Effector memory CD4-positive, alpha-beta T cell (primary cell): ENCODE data around the gene TOP2A.

Experiments used
- DNase-seq, 3 donors: peaks; one replicate each; pipeline ENCODE4 v3.0.0-alpha.2; 2020
- H3K27ac ChIP-seq: 2 replicates; pipeline ENCODE4 v1.7.0; 2013; ENCODE audit warnings: mild to moderate bottlenecking, low read length, moderate library complexity; ENCODE audit not compliant: insufficient read depth, poor library complexity, severe bottlenecking
- H3K27me3 ChIP-seq: replicated peaks from 2 replicates; pipeline ENCODE4 v1.7.0; 2013; ENCODE audit warnings: mild to moderate bottlenecking, low read length; ENCODE audit not compliant: insufficient read depth, control insufficient read depth, poor library complexity, severe bottlenecking
- H3K36me3 ChIP-seq: 2 replicates; pipeline ENCODE4 v1.7.0; 2013; ENCODE audit warnings: mild to moderate bottlenecking, low read length, moderate library complexity; ENCODE audit not compliant: control insufficient read depth, insufficient read depth
- H3K4me1 ChIP-seq: 2 replicates; pipeline ENCODE4 v1.7.0; 2013; ENCODE audit warnings: low read length, mild to moderate bottlenecking; ENCODE audit not compliant: control insufficient read depth, insufficient read depth, poor library complexity, severe bottlenecking
- H3K4me3 ChIP-seq: 2 replicates; pipeline ENCODE4 v1.7.0; 2013; ENCODE audit warnings: low read length, low read depth, mild to moderate bottlenecking; ENCODE audit not compliant: insufficient read depth, poor library complexity, severe bottlenecking
- H3K9me3 ChIP-seq: 2 replicates; pipeline ENCODE4 v1.7.0; 2013; ENCODE audit warnings: mild to moderate bottlenecking, low read length, moderate library complexity; ENCODE audit not compliant: control insufficient read depth

The TOP2A gene

GRCh38 chr17:40358323-40359038, 59.2 kb downstream of the TOP2A start:
- Histone ChIP-seq H3K4me3 (no peak overlapping the region), H3K4me1 (peaks cover 4% of the 10 kb centered on the region), H3K9me3 (no peaks in the 10 kb centered on the region), H3K27ac (no peak overlapping the region), H3K27me3 (no peaks in the 10 kb centered on the region), H3K36me3 (peaks cover 29% of the 10 kb centered on the region)
- DNase-seq: peak; percentile 71 to 82 (median 78)

GRCh38 chr17:40356990-40357881, 60.5 kb downstream of the TOP2A start:
- Histone ChIP-seq H3K27me3 (no peaks in the 10 kb centered on the region), H3K9me3 (no peaks in the 10 kb centered on the region), H3K36me3 (peaks cover 39% of the 10 kb centered on the region), H3K27ac (no peak overlapping the region), H3K4me3 (no peak overlapping the region), H3K4me1 (peaks cover 4% of the 10 kb centered on the region)
- DNase-seq: no peak

- H3K4me3 ChIP-seq: no peak overlapping the region
- H3K9me3 ChIP-seq: no peaks in the 10 kb centered on the region
- no peak for DNase-seq
- H3K36me3 ChIP-seq: peaks cover 50% of the 10 kb centered on the region
- H3K4me1 ChIP-seq: peaks cover 4% of the 10 kb centered on the region
- no peaks in the 10 kb centered on the region for H3K27me3 ChIP-seq
- H3K27ac ChIP-seq: no peak overlapping the region
Measured at GRCh38 chr17:40355804-40356758, 61.6 kb downstream of the TOP2A start.

- Histone ChIP-seq H3K4me1 (peaks cover 4% of the 10 kb centered on the region), H3K4me3 (no peak overlapping the region), H3K9me3 (no peaks in the 10 kb centered on the region), H3K36me3 (peaks cover 56% of the 10 kb centered on the region), H3K27ac (no peak overlapping the region), H3K27me3 (no peaks in the 10 kb centered on the region)
- peak; percentile 52 to 66 (median 56) for DNase-seq
Measured at GRCh38 chr17:40355123-40355803, 62.4 kb downstream of the TOP2A start.

GRCh38 chr17:40354221-40355122, 63.2 kb downstream of the TOP2A start:
- no peak overlapping the region for H3K4me3 ChIP-seq
- peaks cover 64% of the 10 kb centered on the region for H3K36me3 ChIP-seq
- H3K9me3 ChIP-seq: no peaks in the 10 kb centered on the region
- H3K27me3 ChIP-seq: no peaks in the 10 kb centered on the region
- peaks cover 4% of the 10 kb centered on the region for H3K4me1 ChIP-seq
- DNase-seq: no peak
- no peak overlapping the region for H3K27ac ChIP-seq

GRCh38 chr17:40352779-40353394, 64.8 kb downstream of the TOP2A start:
- peaks cover 79% of the 10 kb centered on the region for H3K36me3 ChIP-seq
- peaks cover 9% of the 10 kb centered on the region for H3K4me1 ChIP-seq
- no peak overlapping the region for H3K4me3 ChIP-seq
- H3K9me3 ChIP-seq: no peaks in the 10 kb centered on the region
- H3K27me3 ChIP-seq: no peaks in the 10 kb centered on the region
- H3K27ac ChIP-seq: no peak overlapping the region
- no peak for DNase-seq

GRCh38 chr17:40352237-40352778, 65.4 kb downstream of the TOP2A start:
- peaks cover 79% of the 10 kb centered on the region for H3K36me3 ChIP-seq
- H3K27ac ChIP-seq: no peak overlapping the region
- H3K4me1 ChIP-seq: peaks cover 14% of the 10 kb centered on the region

GRCh38 chr17:40351359-40352236, 66.1 kb downstream of the TOP2A start:
- Histone ChIP-seq H3K9me3 (no peaks in the 10 kb centered on the region), H3K4me1 (peaks cover 22% of the 10 kb centered on the region), H3K27ac (no peak overlapping the region), H3K36me3 (peaks cover 79% of the 10 kb centered on the region), H3K27me3 (no peaks in the 10 kb centered on the region), H3K4me3 (no peak overlapping the region)
- no peak for DNase-seq

More at GRCh38 chr17:40352237-40352778, 65.4 kb downstream of the TOP2A start:
- DNase-seq: no peak
- H3K4me3 ChIP-seq: no peak overlapping the region
- H3K9me3 ChIP-seq: no peaks in the 10 kb centered on the region
- H3K27me3 ChIP-seq: no peaks in the 10 kb centered on the region
